ENCODE results near the gene DDB1.

DDB1 gene

DNA sequence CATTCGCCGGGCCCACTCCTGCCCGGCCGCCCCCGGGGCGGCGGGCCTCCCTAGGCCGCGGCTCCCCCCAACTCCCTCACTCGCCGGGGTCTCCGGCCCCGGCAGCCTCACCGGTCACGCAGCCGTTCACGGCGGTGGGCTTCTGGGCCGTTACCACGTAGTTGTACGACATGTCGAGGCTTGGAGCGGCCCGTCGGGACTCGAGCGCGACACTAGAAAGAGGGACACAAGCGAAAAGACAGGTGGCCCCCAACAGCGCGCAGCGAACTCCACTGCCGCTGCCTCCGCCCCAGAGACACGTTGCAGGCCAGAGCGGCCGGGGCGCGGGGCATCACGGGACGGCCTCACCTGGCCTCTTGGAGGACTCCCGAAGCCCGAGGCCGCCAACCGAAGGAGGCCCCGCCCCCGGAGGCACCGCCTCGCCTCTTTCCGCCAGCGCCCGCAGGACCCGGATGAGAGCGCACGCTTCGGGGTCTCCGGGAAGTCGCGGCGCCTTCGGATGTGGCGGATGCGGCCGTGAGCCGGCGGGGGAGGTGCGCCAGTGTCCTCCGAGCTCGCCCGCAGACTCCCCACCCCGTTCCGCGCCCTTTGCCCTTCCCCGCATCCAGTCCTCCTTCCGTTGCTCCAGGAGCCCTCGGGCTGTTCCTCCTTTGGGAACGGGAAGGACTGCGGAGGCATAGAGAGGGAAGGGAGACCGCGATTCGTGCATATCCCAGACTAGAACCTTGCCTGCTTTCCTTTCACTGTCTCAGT lies at the start of gene DDB1, which contains the start of gene TKFC:
Gene DDB1, minus strand, starts transcription at position 309 of the 753 bp plus-strand sequence. Its CDS starts 137 bp downstream, at position 172.
Gene TKFC, plus strand, starts transcription at position 432 of the 753 bp plus-strand sequence. CDS start 1,501 bp downstream, outside the sequence.
- peaks cover 39% of the 10 kb centered on the region for H3K36me3 Mint-ChIP-seq (ENCODE audit: insufficient read depth)
- DNase-seq (ENCODE audit: low spot score in 2 of 2) (peak; percentile 91 to 96), ATAC-seq (replicated peaks; ENCODE audit: extremely low read depth, poor library complexity, severe bottlenecking) (peak; percentile 95)
- H3K9me3 Mint-ChIP-seq: no peaks in the 10 kb centered on the region
- H3K4me1 Mint-ChIP-seq: peaks cover 48% of the 10 kb centered on the region
- H3K4me3 Mint-ChIP-seq: peak within 1 kb of the TSS; percentile 92
- peak within 1 kb of the TSS; percentile 92 for H3K27ac Mint-ChIP-seq (ENCODE audit: low read depth)
- no peaks in the 10 kb centered on the region for H3K27me3 Mint-ChIP-seq

DNA sequence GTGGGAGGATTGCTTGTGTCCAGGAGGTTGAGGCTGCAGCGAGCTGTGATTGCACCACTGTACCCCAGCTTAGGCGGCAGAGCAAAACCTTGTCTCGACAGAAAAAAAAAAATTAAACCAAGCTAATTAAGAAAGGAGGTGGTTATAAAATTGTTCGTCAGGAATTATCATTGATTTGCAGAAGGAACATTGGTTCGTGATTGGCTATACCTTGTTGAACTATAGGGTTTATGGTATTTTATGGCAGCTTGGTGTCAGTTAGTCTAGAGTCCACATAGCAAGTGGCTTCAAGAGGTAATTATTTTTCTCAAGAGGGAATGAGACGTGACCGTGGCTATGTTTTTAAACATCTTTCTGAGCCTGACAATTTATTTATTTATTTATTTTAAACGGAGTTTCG lies 48.0 kb upstream of the DDB1 start:
- no peaks in the 10 kb centered on the region for H3K4me1 Mint-ChIP-seq
- DNase-seq (ENCODE audit: low spot score in 2 of 2): no peak

DNA sequence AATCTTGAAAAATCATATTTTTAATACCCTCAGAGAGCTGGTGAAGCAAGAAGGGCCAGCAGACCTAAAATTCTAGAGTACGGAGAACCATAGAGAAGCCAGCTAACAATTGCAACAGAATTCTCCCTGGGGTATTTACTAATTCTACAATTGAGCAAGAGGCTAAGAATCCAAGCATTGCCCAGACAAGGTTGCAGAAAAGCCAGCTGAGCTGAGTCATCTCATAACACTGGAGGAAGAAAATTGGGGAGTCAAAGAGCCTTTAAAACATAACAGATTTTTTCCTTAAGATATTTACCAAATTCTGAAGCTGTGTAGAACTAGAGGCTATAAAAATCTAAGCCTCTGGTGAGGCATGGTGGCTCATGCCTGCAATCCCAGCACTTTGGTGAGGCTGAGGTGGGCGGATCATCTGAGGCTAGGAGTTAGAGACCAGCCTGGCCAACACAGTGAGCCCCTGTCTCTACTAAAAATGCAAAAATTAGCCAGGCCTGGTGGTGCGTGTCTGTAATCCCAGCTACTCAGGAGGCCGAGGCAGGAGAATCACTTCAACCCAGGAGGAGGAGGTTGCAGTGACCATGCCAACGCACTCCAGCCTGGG lies 45.9 kb upstream of the DDB1 start:
- no peak overlapping the region for H3K4me3 Mint-ChIP-seq
- H3K4me1 Mint-ChIP-seq: no peaks in the 10 kb centered on the region
- H3K9me3 Mint-ChIP-seq: no peaks in the 10 kb centered on the region
- H3K36me3 Mint-ChIP-seq (ENCODE audit: insufficient read depth): peaks cover 6% of the 10 kb centered on the region
- no peak for ATAC-seq (replicated peaks; ENCODE audit: extremely low read depth, poor library complexity, severe bottlenecking)
- no peaks in the 10 kb centered on the region for H3K27me3 Mint-ChIP-seq
- no peak for DNase-seq (ENCODE audit: low spot score in 2 of 2)
- H3K27ac Mint-ChIP-seq (ENCODE audit: low read depth): no peak overlapping the region

More for the DNA sequence above, 48.0 kb upstream of the DDB1 start:
- no peak overlapping the region for H3K4me3 Mint-ChIP-seq
- no peak overlapping the region for H3K27ac Mint-ChIP-seq (ENCODE audit: low read depth)
- no peaks in the 10 kb centered on the region for H3K27me3 Mint-ChIP-seq
- no peak for ATAC-seq (replicated peaks; ENCODE audit: extremely low read depth, poor library complexity, severe bottlenecking)
- H3K36me3 Mint-ChIP-seq (ENCODE audit: insufficient read depth): peaks cover 3% of the 10 kb centered on the region
- no peaks in the 10 kb centered on the region for H3K9me3 Mint-ChIP-seq

DNA sequence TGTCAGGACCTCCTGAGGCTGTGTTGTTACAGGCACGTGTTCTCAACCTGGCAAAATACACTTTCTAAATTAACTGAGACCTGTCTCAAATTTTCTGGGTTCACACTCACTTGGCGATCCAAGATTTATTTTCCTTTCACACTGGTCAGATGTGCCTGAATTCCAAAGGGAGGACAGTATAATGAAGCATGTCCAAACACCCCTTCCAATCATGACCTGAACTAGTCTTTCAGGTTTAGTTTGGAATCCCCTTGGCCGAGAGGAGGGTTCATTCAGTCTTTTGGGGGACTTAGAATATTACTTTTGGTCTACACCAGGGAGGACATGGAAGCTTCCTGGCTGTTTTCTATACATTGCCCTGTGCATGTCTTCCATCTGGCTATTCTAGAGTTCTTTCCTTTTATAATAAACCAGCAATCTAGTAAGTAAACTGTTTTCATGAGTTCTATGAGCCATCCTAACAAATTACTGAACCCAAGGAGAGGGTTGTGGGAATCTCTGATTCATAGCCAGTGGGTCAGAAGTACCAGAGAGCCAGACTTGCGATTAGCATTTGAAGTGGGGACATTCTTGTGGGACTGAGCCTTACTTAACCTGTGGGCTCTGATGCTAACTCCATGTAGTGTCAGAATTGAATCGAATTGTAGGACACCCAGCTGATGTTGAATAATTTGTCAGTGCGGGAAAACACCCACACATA lies 44.7 kb upstream of the DDB1 start:
- Mint-ChIP-seq H3K27me3 (no peaks in the 10 kb centered on the region), H3K36me3 (ENCODE audit: insufficient read depth) (peaks cover 5% of the 10 kb centered on the region), H3K9me3 (no peaks in the 10 kb centered on the region), H3K4me3 (no peak overlapping the region), H3K4me1 (no peaks in the 10 kb centered on the region), H3K27ac (ENCODE audit: low read depth) (no peak overlapping the region)
- no peak for ATAC-seq (replicated peaks; ENCODE audit: extremely low read depth, poor library complexity, severe bottlenecking)
- no peak for DNase-seq (ENCODE audit: low spot score in 2 of 2)

DNA sequence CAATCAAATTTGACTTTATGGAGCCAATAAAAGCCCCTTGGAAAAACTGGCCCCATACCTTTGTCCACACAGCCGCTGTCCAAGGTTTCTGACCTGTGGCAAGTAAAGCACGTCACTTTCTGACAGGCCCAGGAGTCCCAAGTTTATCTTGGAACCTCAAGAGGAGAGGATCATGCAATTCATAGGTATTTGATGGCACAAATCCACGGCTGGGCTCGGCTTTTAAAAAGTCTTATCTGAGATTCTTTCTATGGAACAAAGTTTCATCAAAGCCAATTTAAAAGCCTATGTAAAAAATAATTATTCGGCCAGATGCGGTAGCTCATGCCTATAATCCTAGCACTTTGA lies 42.8 kb upstream of the DDB1 start:
- no peaks in the 10 kb centered on the region for H3K27me3 Mint-ChIP-seq
- H3K36me3 Mint-ChIP-seq (ENCODE audit: insufficient read depth): peaks cover 11% of the 10 kb centered on the region
- DNase-seq (ENCODE audit: low spot score in 2 of 2) (no peak), ATAC-seq (replicated peaks; ENCODE audit: extremely low read depth, poor library complexity, severe bottlenecking) (no peak)
- H3K4me3 Mint-ChIP-seq: no peak overlapping the region
- no peaks in the 10 kb centered on the region for H3K4me1 Mint-ChIP-seq
- no peak overlapping the region for H3K27ac Mint-ChIP-seq (ENCODE audit: low read depth)
- H3K9me3 Mint-ChIP-seq: no peaks in the 10 kb centered on the region

DNA sequence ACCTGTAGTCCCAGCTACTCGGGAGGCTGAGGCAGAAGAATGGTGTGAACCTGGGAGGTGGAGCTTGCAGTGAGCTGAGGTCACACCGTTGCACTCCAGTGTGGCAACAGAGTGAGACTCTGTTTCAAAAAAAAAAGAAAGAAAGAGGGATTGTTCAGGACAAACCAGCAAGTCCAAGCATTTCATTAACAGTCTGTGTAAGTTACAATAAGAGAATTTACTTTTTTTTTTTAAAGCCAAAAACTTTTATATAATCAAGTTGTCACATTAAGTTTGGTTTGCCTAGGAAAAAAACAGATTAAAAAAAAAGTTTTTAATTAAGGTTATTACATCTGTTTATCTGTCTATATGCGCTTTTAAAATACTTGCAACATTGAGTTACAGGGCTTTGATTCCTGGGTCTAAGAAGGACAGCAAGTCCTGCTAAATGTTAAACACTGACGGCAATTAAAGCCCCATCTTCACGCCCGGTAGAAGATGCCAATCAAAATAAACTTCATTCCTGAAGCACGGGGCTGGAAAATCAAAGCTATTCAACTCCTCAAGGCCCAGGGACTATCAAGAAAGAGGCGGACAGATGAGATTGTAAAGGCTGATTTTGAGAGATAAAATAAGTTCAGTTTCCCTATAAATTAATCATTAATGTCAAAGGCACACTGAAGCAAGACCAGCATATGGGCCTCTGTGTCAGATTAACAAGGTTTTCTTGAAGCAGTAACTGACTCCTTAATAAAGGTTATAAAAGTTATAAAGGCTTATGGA lies 39.9 kb upstream of the DDB1 start:
- DNase-seq (ENCODE audit: low spot score in 2 of 2): no peak
- no peaks in the 10 kb centered on the region for H3K4me1 Mint-ChIP-seq
- peak overlapping the region; percentile 25 for H3K27ac Mint-ChIP-seq (ENCODE audit: low read depth)
- H3K27me3 Mint-ChIP-seq: no peaks in the 10 kb centered on the region
- no peak overlapping the region for H3K4me3 Mint-ChIP-seq
- ATAC-seq (replicated peaks; ENCODE audit: extremely low read depth, poor library complexity, severe bottlenecking): no peak
- peaks cover 24% of the 10 kb centered on the region for H3K36me3 Mint-ChIP-seq (ENCODE audit: insufficient read depth)
- no peaks in the 10 kb centered on the region for H3K9me3 Mint-ChIP-seq

DNA sequence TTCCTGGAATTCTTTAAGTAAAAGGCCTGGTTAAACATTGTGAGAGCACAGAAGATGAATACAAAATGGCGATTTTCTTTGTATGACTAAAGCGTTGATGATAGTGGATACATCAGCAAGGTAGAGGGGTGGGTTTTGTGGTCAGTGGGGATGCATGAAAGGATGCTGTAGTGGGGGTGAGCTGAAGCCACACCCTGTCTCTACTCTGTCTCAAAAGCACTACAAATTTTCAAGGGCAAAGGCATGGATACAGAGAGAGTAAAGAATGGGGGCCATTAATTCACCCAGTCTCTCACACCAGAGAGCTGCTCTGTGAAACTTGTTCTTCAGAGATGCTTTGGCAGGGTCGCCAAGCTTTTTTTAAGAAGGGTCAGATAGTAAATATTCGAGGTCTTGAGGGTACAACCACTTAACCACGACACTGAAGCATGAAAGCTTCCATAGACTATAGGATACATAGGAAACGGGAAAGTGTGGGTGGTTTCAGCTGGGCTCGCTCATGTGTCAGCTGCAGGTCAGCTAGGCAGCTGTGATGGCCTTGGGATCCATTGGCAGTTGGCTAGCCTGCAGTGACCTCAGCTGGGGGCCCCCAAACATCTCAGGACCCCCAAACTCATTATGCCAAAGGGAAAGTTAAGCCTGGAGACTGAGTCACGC lies 37.6 kb upstream of the DDB1 start:
- ATAC-seq (replicated peaks; ENCODE audit: extremely low read depth, poor library complexity, severe bottlenecking): no peak
- H3K36me3 Mint-ChIP-seq (ENCODE audit: insufficient read depth): peaks cover 43% of the 10 kb centered on the region
- no peaks in the 10 kb centered on the region for H3K9me3 Mint-ChIP-seq
- no peak for DNase-seq (ENCODE audit: low spot score in 2 of 2)
- no peaks in the 10 kb centered on the region for H3K4me1 Mint-ChIP-seq
- no peak overlapping the region for H3K27ac Mint-ChIP-seq (ENCODE audit: low read depth)
- no peak overlapping the region for H3K4me3 Mint-ChIP-seq
- no peaks in the 10 kb centered on the region for H3K27me3 Mint-ChIP-seq

DNA sequence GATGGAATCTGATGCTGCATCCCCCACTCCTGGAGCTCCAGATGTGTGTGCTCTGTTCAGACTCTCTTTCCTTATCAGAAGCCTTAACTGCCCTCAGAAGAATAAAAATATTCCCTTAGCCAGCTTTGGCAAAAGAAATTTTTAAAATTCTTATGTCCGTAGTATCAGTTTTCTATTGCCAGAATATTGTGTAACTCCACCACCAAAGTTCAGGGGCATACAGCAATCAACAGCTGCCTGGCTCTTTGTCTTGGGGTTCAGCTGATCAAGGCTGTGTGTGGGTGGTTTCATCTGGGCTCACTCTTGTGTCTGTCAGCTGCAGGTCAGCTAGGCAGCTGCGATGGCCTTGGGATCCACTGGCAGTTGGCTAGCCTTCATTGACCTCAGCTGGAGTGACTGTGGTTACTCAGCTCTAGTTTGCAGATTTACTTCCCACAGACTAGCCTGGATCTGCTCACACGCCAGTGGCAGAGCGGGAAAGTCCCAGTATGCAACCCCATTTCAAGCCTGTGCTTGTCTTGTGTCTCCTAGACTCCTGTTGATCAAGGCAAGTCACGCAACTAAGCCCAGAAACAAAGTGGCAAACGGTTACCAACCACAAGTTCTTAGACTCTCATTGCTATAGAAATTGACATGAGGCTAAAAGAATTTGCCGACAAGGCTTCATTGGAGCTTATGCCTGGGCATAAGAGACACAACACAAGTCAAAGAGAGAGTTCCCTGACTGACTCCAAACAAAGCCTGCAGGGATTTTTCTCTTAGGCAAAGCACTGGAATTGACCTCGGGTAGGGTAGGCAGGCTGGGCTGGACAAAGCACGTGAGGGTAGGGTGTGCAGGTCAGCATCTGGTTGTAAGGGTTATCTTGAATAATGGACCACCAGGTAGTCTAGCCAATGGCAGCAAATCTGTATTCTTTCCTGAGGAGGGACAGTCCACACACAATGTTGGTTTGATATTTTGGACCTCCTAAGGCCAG lies 36.8 kb upstream of the DDB1 start:
- DNase-seq (ENCODE audit: low spot score in 2 of 2): no peak
- Mint-ChIP-seq H3K4me3 (no peak overlapping the region), H3K4me1 (no peaks in the 10 kb centered on the region), H3K27me3 (no peaks in the 10 kb centered on the region), H3K36me3 (ENCODE audit: insufficient read depth) (peaks cover 46% of the 10 kb centered on the region), H3K9me3 (no peaks in the 10 kb centered on the region), H3K27ac (ENCODE audit: low read depth) (no peak overlapping the region)
- ATAC-seq (replicated peaks; ENCODE audit: extremely low read depth, poor library complexity, severe bottlenecking): no peak

DNA sequence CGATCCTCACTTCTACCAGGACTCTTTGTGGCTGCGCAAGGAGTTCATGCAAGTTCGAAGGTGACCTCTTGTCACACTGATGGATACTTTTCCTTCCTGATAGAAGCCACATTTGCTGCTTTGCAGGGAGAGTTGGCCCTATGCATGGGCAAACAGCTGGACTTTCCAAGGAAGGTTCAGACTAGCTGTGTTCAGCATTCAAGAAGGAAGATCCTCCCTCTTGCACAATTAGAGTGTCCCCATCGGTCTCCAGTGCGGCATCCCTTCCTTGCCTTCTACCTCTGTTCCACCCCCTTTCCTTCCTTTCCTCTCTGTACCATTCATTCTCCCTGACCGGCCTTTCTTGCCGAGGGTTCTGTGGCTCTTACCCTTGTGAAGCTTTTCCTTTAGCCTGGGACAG lies 35.7 kb upstream of the DDB1 start:
- ATAC-seq (replicated peaks; ENCODE audit: extremely low read depth, poor library complexity, severe bottlenecking) (no peak), DNase-seq (ENCODE audit: low spot score in 2 of 2) (no peak)
- H3K27ac Mint-ChIP-seq (ENCODE audit: low read depth): no peak overlapping the region
- H3K4me3 Mint-ChIP-seq: no peak overlapping the region
- H3K4me1 Mint-ChIP-seq: peaks cover 2% of the 10 kb centered on the region
- no peaks in the 10 kb centered on the region for H3K27me3 Mint-ChIP-seq
- no peaks in the 10 kb centered on the region for H3K9me3 Mint-ChIP-seq
- H3K36me3 Mint-ChIP-seq (ENCODE audit: insufficient read depth): peaks cover 56% of the 10 kb centered on the region

DNA sequence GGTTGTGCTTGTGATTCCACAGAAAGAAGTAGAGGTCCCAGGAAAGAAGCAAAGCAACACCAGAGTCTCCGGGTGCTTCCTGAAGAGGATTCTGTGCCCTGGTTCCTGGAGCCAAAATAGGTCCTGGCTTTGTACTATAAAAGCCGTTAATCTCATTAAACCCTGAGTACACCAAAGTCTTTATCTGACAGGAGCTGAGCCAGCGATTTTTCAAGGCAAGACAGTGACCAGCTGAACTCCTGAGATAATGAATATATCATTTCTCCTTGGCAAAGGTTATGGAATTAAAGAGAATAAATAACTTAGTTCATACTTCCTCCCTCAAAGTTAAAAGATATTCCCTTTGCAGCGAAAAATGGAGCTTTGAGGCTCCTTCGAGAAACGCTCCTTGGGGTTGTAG lies 34.5 kb upstream of the DDB1 start:
- ATAC-seq (replicated peaks; ENCODE audit: extremely low read depth, poor library complexity, severe bottlenecking): no peak
- DNase-seq (ENCODE audit: low spot score in 2 of 2): no peak
- H3K9me3 Mint-ChIP-seq: no peaks in the 10 kb centered on the region
- H3K4me1 Mint-ChIP-seq: peaks cover 14% of the 10 kb centered on the region
- no peak overlapping the region for H3K4me3 Mint-ChIP-seq
- H3K27ac Mint-ChIP-seq (ENCODE audit: low read depth): no peak overlapping the region
- H3K36me3 Mint-ChIP-seq (ENCODE audit: insufficient read depth): peaks cover 58% of the 10 kb centered on the region
- H3K27me3 Mint-ChIP-seq: no peaks in the 10 kb centered on the region

DNA sequence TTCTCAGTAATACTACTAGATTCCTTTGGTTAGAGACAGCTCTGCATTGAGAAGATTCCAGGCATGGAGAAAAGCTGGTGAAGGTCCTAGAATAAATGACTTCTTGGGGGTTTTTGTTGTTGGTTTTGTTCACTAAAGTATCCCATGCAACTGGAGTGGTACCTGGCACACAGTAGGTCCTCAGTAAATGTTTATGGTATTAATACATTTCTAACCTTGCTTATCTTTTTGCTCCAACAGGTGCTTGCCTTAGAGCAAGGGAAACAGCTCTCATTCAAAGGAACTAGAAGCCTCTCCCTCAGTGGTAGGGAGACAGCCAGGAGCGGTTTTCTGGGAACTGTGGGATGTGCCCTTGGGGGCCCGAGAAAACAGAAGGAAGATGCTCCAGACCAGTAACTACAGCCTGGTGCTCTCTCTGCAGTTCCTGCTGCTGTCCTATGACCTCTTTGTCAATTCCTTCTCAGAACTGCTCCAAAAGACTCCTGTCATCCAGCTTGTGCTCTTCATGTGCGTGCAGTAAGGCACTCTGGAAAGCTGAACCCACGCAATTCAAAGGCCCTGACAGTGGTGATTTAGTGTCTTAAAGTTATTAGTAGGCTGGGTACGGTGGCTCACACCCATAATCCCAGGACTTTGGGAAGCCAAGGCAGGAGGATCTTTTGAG lies 31.2 kb upstream of the DDB1 start:
- ATAC-seq (replicated peaks; ENCODE audit: extremely low read depth, poor library complexity, severe bottlenecking): no peak
- Mint-ChIP-seq H3K27me3 (no peaks in the 10 kb centered on the region), H3K27ac (ENCODE audit: low read depth) (no peak overlapping the region), H3K4me3 (peak overlapping the region; percentile 96), H3K4me1 (peaks cover 24% of the 10 kb centered on the region), H3K9me3 (no peaks in the 10 kb centered on the region), H3K36me3 (ENCODE audit: insufficient read depth) (peaks cover 48% of the 10 kb centered on the region)
- no peak for DNase-seq (ENCODE audit: low spot score in 2 of 2)
